ENCODE measurements around the gene ACKR2.

ACKR2 gene

DNA sequence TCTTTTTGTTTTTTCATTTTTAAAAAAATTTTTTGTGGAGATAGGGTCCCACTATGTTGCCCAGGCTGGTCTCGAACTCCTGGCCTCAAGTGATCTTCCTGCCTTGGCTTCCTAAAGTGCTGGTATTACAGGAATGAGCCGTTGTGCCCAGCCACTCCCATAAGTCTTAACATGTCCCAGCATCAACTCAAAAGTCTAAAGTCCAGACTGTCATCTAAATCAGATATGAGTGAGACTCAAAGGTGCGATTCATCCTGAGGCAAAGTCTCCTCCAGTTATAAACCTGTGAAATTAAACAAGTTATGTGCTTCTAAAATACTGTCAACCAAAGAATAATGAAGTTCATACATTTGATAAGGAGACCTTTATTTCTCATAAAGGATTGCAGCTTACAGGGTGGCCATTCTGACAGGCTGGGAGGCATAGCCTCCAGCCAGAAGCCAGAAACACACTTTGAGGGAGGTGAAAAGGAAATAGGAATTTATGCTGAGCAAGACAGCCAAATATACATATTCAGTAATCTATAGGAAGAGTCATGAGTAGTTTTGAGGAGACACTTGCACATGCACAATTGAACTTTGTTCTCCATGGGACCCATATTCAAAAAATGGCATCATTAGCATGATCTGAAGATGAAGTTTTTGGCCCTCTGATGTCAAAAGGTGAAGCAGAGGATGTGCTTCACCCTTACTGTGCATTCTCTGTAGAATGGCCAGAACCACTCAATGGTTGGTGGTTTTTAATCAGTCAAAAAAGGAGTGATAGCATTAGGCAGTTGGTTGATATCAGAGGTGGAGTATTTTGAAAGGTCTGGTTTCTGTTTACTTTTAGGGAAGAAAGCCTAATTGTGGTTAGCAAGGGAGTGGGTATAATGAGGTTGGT is 85.7 kb downstream of the ACKR2 start:
- no peak for DNase-seq

DNA sequence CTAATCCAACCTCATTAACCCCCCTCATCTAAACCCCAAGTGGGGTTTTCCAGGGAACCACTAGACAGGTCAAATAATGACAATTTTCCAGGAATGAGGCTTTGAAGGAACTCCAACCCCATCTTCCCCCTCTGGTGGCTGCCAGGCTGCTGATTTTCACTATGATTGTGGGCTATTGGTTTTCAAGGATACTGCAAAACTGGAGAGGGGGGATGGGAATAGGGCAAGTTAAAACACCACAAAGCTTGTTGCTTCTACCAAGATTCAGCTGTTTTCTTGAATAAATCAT is 86.3 kb downstream of the ACKR2 start:
- no peak for DNase-seq

DNA sequence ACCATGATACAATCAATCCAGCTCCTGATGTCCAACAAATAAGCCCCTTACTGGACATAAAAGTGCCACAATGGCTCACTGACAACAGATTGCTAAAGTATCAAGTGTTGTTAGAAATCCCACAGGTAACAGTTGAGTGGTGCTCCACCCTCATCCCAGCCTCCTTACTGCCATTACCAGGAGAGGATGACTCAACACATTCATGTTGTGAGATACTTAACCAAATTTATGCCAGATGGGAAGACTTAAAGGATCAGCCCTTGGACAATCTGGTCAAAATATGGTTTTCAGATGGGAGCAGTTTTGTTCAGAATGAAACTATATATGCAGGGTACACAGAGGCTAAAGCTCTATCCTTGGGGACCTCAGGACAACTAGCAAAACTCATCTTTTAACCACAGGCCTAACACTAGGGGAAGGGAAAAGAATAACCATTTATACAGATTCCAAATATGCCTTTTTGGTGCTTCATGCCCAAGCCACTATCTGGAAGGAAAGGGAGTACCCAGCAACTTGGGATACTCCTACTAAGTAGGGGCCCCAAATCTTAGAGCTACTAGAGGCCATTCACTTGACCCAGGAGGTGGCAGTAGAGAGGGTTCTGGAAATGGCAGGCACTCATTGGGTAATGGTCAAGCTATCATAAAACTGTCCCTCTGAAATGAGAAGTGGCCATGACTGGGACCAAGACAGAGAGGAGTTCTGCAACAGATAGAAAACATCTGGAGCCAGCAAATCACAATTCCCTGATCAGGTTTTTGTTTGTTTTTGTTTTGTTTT is 89.8 kb downstream of the ACKR2 start:
- no peak for DNase-seq

DNA sequence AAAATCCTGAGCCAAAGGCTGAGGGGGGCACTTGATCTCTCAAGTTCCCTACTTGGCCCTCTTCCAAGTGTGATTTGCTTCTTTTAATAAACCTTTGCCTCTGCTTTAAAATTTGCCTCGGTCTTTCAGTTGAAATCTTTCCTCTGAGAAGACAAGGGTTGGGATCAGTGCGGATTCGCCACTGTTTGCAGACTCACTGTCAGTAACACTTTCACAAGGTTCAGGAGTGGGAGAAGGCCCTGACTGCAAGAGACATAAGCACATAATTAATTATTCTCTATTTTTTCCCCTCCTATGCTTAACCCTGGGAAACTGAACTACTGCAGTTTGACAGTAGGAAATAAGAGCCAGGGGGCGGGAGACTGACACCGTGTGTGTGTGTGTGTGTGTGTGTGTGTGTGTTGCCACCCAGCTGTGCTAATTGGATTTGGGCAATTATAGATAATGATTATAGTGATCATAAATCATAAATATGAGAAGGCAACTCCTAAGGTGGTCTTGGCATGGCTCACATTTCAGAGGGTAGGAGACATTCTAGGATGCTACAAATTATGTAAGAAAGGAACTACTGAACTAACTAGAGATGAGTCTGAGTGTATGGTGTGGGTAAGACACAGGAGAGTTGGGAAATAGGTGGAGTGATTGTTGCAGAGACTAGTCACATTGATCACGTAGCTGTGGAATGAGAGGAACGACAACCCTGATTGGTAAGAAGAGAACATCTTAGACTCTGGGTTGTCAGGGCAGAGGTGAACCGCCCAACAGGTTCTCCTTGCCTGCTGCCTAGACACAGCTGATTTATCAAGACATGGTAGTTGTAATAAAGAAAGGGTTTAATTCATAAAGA is 91.2 kb downstream of the ACKR2 start:
- DNase-seq: no peak

DNA sequence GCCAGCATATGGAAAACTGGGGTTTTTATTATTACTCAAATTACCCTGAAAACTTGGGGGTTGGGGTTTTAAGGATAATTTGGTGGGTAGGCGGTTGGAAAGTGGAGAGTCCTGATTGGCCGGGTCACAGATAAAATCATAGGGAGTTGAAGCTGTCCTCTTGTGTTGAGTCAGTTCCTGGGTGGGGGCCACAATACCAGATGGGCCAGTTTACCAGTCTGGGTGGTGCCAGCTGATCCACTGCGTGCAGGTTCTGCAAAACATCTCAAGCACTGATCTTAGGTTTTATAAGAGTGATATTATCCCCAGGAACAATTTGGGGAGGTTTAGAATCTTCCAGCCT is 91.8 kb downstream of the ACKR2 start:
- no peak for DNase-seq

DNA sequence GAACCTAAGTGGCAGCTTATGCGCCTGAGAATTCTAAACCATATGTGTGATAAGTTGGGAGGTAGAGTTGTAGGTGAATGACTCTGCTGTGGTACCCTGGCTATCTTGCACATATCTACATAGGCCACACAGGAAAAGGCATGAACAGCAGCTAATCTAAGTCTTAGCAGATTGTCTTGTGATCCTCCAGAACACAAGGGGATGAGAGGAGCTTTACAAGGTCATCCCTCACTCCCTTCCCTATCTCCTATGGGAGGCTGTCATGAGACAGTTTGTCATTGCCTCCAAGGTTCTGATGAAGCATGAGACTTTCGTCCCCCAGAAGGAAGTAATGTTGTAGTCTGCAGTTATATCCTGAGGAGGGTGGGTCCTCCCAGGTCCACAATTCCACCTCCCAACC is 93.0 kb downstream of the ACKR2 start:
- no peak for DNase-seq

DNA sequence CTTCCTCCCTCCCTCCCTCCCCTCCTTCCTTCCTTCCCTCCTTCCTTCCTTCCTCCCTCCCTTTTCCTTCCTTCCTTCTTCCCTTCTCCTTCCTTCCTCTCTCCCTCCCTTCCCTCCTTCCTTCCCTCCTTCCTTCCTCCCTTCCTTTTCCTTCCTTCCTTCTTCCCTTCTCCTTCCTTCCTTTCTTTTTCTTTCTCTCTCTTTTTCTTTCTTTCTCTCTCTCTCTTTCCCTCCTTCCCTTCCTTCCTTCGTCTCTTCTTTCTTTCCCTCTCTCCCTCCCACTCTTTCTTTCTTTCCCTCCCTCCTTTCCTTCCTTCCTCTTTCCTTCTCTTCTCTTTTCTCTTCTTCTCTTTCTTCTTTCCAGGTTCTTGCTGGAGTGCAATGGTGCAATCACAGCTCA is 94.8 kb downstream of the ACKR2 start:
- DNase-seq: no peak

DNA sequence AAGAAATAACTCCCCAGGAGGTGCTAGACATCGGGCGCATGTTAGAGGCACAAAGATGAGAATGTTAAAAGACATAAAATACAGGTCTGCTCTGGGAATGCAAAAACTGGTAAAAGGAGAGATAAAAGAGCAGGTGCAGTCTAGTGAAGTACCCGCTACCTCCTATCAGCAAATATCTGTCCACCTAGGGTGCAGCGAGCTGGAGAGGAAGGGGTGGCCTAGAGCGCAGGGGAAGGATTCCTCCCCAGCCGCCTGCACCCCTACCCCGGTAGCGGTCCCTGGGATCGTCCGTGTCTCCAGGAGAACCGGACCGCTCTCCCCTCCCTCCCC is 96.5 kb downstream of the ACKR2 start:
- no peak for DNase-seq

DNA sequence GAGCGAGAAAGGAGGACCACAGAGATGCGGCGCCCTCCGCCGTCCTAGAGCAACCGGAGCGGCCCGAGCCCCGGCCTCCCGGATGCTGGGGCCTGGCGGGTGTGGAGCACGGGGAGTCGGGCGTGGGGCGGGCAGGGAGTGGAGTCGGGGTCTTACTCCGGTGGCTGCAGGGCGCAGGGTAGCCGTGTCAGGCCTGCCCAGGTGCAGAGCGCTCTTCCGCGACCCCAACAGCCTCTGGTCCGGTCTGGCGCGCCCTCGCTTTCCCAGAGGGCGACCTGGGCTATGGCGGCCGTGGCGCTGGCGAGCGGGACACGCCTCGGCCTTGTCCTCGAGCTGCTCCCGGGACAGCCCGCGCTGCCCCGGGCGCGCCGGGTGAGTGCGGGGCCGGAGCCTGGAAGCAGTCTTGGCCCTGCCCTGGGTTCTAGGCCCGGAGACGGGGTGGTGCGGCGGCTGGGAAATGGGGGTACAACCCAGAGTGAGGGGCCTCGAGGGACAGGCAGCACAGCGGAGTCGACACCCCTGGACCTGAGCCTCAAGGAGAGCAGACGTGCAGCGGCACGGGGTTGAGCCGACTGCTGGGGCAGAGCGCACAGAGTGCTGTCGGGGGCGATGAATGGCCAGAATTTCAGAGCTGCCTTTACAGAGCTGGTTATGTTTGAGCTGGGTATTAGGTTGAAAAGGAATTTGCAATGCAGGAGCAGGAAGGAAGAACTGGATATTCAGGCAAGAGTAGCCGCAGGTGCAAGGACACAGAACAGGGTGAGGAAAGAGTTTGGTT is 97.0 kb downstream of the ACKR2 start, which contains the start of gene ZNF662:
Gene ZNF662, plus strand, starts transcription at position 73 of the 778 bp plus-strand sequence. CDS start 1,973 bp downstream, outside the sequence.
- peak; percentile 61 for DNase-seq

DNA sequence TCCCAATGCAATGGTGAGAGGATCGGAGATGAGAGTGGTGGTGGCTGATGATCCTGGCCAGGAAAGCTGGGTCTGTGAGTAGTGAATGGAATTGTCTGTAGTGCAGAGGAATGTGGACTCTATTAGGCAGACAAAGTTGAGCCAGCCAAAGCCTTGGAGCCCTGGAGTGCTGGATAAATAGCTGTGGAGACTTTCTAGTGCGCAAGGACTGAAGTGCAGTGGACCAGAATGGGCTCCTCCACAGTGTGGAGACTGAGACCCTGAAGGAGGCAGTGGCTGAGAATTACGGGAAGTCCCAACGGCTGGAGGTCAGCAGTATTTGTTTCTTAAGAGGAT is 97.6 kb downstream of the ACKR2 start:
- no peak for DNase-seq

DNA sequence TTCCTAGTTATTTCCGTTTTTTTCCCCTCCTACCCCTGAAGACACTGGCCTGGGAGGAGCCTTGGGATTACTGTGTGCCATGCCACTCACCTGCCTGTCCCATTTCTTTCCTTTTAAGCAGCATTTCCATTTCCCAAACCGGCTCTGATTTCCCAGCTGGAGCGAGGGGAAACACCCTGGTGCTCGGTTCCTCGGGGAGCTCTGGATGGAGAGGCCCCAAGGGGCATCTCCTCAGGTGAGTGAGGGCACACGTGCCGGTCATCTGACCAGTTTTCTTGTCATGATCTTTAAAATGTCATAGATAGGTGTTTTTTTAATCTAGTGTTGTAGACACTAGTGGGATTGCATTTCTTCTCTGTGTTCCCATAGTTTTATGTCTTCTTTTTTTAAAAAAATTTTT is 99.4 kb downstream of the ACKR2 start:
- no peak for DNase-seq

DNA sequence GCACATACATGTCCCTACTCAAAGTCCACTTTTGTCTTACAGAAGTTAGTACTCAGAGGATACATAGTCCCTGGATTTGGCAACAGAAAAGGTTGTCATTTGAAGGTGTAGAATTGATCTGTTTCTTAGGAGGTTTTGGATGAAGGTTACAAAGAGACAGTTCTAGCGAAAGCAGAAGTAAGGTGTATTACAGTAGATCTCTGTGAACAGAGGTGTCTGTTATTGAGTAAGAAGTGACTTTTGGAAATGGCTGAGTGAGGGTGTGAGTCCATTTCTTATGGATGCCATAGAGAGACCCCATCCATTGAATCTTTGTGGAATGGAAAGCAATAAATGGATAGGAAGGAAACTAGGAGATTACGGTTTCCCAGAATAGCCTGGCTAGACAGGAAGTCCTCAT is 102.3 kb downstream of the ACKR2 start:
- DNase-seq: no peak

DNA sequence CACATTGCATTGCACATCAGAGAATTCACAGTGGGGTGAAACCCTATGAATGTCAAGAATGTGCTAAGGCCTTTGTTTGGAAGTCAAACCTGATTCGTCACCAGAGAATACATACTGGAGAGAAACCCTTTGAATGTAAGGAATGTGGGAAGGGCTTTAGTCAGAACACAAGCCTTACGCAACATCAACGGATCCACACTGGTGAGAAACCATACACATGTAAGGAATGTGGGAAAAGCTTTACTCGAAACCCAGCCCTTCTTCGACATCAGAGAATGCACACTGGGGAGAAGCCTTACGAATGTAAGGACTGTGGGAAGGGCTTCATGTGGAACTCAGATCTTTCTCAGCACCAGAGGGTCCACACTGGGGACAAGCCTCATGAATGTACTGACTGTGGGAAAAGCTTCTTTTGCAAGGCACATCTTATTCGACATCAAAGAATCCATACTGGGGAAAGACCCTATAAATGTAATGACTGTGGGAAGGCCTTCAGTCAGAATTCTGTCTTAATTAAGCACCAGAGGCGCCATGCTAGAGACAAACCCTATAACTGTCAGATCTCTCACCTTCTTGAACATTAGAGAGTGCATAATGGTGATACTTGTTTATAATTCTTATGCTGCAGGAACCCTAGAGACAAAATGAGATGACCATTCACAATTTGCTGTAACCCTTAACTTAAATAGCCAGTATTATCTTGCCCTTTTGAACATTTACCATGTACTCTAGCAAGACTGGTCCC is 105.7 kb downstream of the ACKR2 start:
- no peak for DNase-seq
